Right atrium auricular region (tissue), 2 donors: ENCODE results near the gene PHKA2. TPM values are rescaled to one million over a fixed set of nuclear protein-coding genes. Genes with fewer than 3 reads are reported as not detected.

ENCODE experiments used
- DNase-seq: peaks from one replicate; pipeline ENCODE4 v3.0.0-alpha.2; 2019; ENCODE audit warnings: low spot score
- H3K27ac ChIP-seq, 2 donors: fragments of 200-600 bp; sonication (generic); 1 replicate in 1 of 2; 2 replicates in 1 of 2; pipeline ENCODE4 v1.5.1; 2016 to 2019
- H3K27me3 ChIP-seq, 2 donors: fragments of 200-600 bp; sonication (generic); one replicate each; pipeline versions ENCODE4 v1.5.1 to v1.6.0; 2017 to 2019
- H3K36me3 ChIP-seq: fragments of 200-600 bp; sonication (generic); one replicate; pipeline ENCODE4 v1.5.1; 2016
- H3K4me1 ChIP-seq, 2 donors: fragments of 200-600 bp; sonication (generic); one replicate each; pipeline versions ENCODE4 v1.5.1 to v1.6.0; 2017 to 2019
- H3K4me3 ChIP-seq, 2 donors: fragments of 200-600 bp; sonication (generic); 1 replicate in 1 of 2; 2 replicates in 1 of 2; pipeline ENCODE4 v1.5.1; 2017 to 2019; ENCODE audit warnings: mild to moderate bottlenecking in 1 of 2, moderate library complexity in 1 of 2
- H3K9me3 ChIP-seq, 2 donors: fragments of 200-600 bp; sonication (generic); one replicate each; pipeline ENCODE4 v1.5.1; 2019
- total RNA-seq, 2 donors: library from RNA; depleted of rRNA; stranded (reverse); fragments of >200 nt; gene quantifications; one replicate each; pipeline ENCODE4 v1.1.0, GENCODE V29; 2016
- TF ChIP-seq, protein P1 (sequence below), 2 donors: fragments of 200-600 bp; sonication (generic); IDR thresholded peaks; one replicate each; pipeline ENCODE4 v1.5.1; 2019; ENCODE audit warnings: antibody characterized with exemption in 2 of 2

The PHKA2 gene
- total RNA-seq, 2 donors from 2014 or later, result 13.5 to 28.7 TPM

GRCh38 chrX:18889346-18890048 is 94.4 kb downstream of the PHKA2 start:
- Histone ChIP-seq H3K4me3 (no peak overlapping the region), H3K4me1 (peaks cover 0 to 32% of the 10 kb centered on the region in 2 donors), H3K27me3 (no peaks in the 10 kb centered on the region), H3K9me3 (no peaks in the 10 kb centered on the region), H3K36me3 (no peaks in the 10 kb centered on the region), H3K27ac (no peak overlapping the region)
- no peak for DNase-seq
- TF ChIP-seq, protein P1, sequence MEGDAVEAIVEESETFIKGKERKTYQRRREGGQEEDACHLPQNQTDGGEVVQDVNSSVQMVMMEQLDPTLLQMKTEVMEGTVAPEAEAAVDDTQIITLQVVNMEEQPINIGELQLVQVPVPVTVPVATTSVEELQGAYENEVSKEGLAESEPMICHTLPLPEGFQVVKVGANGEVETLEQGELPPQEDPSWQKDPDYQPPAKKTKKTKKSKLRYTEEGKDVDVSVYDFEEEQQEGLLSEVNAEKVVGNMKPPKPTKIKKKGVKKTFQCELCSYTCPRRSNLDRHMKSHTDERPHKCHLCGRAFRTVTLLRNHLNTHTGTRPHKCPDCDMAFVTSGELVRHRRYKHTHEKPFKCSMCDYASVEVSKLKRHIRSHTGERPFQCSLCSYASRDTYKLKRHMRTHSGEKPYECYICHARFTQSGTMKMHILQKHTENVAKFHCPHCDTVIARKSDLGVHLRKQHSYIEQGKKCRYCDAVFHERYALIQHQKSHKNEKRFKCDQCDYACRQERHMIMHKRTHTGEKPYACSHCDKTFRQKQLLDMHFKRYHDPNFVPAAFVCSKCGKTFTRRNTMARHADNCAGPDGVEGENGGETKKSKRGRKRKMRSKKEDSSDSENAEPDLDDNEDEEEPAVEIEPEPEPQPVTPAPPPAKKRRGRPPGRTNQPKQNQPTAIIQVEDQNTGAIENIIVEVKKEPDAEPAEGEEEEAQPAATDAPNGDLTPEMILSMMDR (IDR thresholded peaks at IDR 0.05), result no peak

DNA sequence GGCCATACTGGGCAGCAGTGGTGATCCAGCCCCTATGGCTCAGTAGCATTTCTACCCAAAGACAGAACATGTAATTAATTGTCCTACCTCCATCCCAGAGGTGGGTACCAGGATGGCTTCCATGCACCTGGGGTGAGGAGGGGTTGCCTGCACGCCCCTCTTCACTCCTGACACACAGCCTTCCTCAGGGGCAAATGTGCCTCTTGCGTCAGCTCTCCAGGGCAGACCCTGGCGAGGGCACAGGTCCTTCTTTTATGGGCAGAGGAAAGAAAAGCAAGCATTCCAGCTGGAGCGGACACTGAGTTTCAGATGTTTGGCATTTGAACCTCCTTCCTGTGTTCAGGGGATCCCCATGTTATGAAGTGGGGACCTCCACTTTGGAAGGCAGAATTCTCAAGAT is 95.6 kb downstream of the PHKA2 start:
- Histone ChIP-seq H3K27me3 (no peaks in the 10 kb centered on the region), H3K4me3 (no peak overlapping the region), H3K4me1 (peaks cover 0 to 35% of the 10 kb centered on the region in 2 donors), H3K36me3 (no peaks in the 10 kb centered on the region), H3K9me3 (no peaks in the 10 kb centered on the region), H3K27ac (peak overlapping the region; percentile 80 to 94)
- TF ChIP-seq, protein P1 (IDR thresholded peaks at IDR 0.05), result no peak
- DNase-seq, result no peak

DNA sequence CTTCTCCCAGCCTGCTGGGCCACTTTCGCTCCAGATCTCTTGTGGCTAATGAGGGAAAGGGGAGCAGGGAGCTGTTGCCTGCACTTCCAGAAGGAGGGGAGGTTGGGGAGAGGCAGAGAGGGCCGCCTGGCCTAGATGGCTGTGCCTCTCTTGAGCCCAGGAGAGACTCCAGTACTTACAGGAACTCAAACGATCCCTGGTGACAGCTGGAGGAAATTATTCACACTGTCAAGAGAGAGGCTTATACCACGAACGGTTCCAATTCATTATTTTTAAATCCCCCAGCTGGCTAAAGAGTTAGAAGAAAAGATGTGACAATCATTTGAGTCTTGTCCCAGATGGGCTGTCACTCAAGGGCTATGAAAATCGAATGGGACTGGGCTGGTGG is 96.1 kb downstream of the PHKA2 start:
- Histone ChIP-seq H3K9me3 (no peaks in the 10 kb centered on the region), H3K27me3 (no peaks in the 10 kb centered on the region), H3K36me3 (no peaks in the 10 kb centered on the region), H3K4me1 (peaks cover 0 to 35% of the 10 kb centered on the region in 2 donors), H3K27ac (peak overlapping the region; percentile 80 to 94), H3K4me3 (peak overlapping the region in 1 of 2 donors; percentile 37)
- no peak for DNase-seq
- TF ChIP-seq, protein P1 (IDR thresholded peaks at IDR 0.05), result no peak

DNA sequence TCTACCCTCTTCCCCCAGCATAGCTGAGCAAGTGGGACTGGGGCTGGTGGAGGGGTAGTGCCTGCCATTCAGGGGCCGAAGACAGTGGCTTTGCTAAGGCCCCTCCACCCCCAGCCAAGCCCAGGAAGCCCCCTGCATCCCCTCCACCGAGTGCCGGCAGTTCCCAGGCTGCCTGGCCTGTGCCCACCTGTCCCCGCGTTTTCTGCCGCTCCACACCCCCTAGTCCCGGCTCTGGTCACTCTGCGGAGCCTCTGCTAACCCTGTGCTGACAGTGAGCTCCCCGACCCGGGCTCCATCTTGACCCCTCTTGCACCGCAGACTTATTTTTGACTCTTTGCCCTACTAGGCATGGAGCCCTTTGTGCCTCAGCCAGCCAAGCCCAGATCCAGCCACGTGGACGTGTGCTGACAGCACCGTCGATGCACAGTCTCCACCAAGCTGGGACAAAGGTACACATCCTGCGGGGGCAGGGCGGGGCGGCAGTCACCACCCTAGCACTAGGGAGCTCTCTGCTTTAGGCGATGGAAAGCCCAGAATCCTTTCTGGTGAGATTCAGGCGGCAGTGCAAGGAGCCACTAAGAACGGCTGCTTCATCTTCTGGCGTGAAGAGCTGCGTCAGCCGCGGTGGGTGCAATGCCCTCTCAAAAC is 96.6 kb downstream of the PHKA2 start:
- TF ChIP-seq, protein P1 (IDR thresholded peaks at IDR 0.05), result no peak

DNA sequence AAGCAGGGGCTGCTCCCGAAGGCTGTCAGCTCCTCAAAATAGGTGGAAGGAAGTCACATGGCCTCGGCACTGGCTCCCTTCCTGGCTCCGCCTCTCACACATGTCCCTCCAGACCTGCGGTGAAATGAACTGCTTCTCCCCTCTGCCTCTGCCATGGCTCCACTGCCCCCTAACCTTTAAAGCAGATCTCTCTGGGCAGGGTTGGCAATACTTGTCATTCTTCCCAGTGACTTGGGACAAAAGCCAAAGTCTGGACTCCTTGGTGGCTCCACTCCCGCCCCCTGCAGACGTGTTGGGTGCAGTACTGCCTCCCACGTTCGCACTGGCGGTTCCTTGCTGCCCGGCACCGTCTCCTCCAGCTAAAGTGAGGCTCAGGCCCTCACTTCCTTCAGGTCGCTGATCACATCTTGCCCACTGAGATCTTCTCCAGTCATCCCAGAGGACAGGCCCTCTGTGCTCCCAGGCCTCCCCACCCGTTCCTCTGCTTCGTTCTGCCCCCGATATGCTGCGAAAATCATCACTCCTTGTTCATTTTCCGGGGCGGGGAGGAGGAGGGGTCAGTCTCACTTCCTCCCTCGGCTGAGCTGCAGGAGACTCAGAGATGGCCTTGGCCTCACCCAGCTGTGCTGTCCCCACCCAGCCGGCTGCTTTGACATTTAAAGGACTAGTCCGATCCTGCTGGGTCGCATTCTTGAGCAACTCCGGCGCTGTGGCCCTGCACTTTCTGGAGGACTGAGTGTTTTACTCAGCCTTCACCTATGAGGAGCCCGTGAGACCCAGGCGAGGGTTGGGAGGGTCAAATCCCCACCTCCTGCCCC is 97.4 kb downstream of the PHKA2 start:
- no peaks in the 10 kb centered on the region for H3K36me3 ChIP-seq
- peak overlapping the region; percentile 15 to 37 for H3K4me3 ChIP-seq

More for the DNA sequence above, 96.6 kb downstream of the PHKA2 start:
- DNase-seq, result peak; percentile 74
- H3K27ac ChIP-seq, result peak overlapping the region; percentile 80 to 94
- H3K4me3 ChIP-seq, result peak overlapping the region; percentile 15 to 37
- no peaks in the 10 kb centered on the region for H3K9me3 ChIP-seq
- no peaks in the 10 kb centered on the region for H3K27me3 ChIP-seq
- H3K4me1 ChIP-seq, result peaks cover 0 to 35% of the 10 kb centered on the region in 2 donors
- no peaks in the 10 kb centered on the region for H3K36me3 ChIP-seq

More for the DNA sequence above, 97.4 kb downstream of the PHKA2 start:
- H3K9me3 ChIP-seq, result no peaks in the 10 kb centered on the region
- DNase-seq, result peak; percentile 90
- no peaks in the 10 kb centered on the region for H3K27me3 ChIP-seq
- H3K27ac ChIP-seq, result peak overlapping the region; percentile 80 to 94
- peaks cover 0 to 35% of the 10 kb centered on the region in 2 donors for H3K4me1 ChIP-seq
- TF ChIP-seq, protein P1 (IDR thresholded peaks at IDR 0.05), result peak; percentile 32 to 66
